ENCODE measurements around the gene MRPL50. TPM values are rescaled to one million over a fixed set of nuclear protein-coding genes. Genes with fewer than 3 reads are reported as not detected.

MRPL50 gene
- total RNA-seq, 4 donors from 2014 or later: 3.4 to 16.1 (median 9.5) TPM

- TF ChIP-seq EP300 (IDR thresholded peaks at IDR 0.05; ENCODE audit: low read depth) (no peak), POLR2AphosphoS5 (IDR thresholded peaks at IDR 0.05) (no peak), POLR2A (IDR thresholded peaks at IDR 0.05) (no peak), CTCF (IDR thresholded peaks at IDR 0.05) (no peak)
- Histone ChIP-seq H3K4me3 (no peak overlapping the region), H3K9me3 (peaks cover 40 to 57% of the 10 kb centered on the region in 2 donors), H3K4me1 (no peaks in the 10 kb centered on the region), H3K27me3 (no peaks in the 10 kb centered on the region), H3K27ac (no peak overlapping the region), H3K36me3 (no peaks in the 10 kb centered on the region)
- intact Hi-C loops (cut with DNase I; ENCODE audit: low total_unique reads) (no loop called here), in situ Hi-C loops (cut with MboI; ENCODE audit: low pct_ligation_motif_present in 1 of 4, low pct_unique_long_range_greater_than_20kb in 1 of 4, low sequenced_read_pairs in 3 of 4) (no loop called here)
- DNase-seq: no peak
Measured at GRCh38 chr9:101414839-101415238, 16.4 kb upstream of the MRPL50 start.

- Histone ChIP-seq H3K27ac (no peak overlapping the region), H3K4me3 (no peak overlapping the region), H3K36me3 (peaks cover 10 to 55% (median 35%) of the 10 kb centered on the region in 4 donors), H3K4me1 (no peaks in the 10 kb centered on the region), H3K9me3 (peaks cover 92 to 98% of the 10 kb centered on the region in 2 donors), H3K27me3 (no peaks in the 10 kb centered on the region)
- intact Hi-C loops (cut with DNase I; ENCODE audit: low total_unique reads): no loop called here
- DNase-seq: no peak
- in situ Hi-C loops (cut with MboI; ENCODE audit: low pct_ligation_motif_present in 1 of 4, low pct_unique_long_range_greater_than_20kb in 1 of 4, low sequenced_read_pairs in 3 of 4): no loop called here
- 97 to 100% methylated on average over 2 to 4 of the region's 4 CpGs for WGBS, 2 donors (ENCODE audit: low coverage in 1 of 2)
- no peak for TF ChIP-seq EP300 (IDR thresholded peaks at IDR 0.05; ENCODE audit: low read depth)
- no peak for TF ChIP-seq POLR2AphosphoS5 (IDR thresholded peaks at IDR 0.05)
- TF ChIP-seq POLR2A (IDR thresholded peaks at IDR 0.05): no peak
- TF ChIP-seq CTCF (IDR thresholded peaks at IDR 0.05): no peak
Measured at GRCh38 chr9:101409079-101409477, 10.7 kb upstream of the MRPL50 start.

- peaks cover 93 to 98% of the 10 kb centered on the region in 2 donors for H3K9me3 ChIP-seq
- 93 to 100% methylated on average over 4 to 5 of the region's 5 CpGs for WGBS, 2 donors (ENCODE audit: low coverage in 1 of 2)
- peaks cover 10 to 61% (median 38%) of the 10 kb centered on the region in 4 donors for H3K36me3 ChIP-seq
Measured at GRCh38 chr9:101408374-101409078, 10.1 kb upstream of the MRPL50 start.

More at GRCh38 chr9:101408374-101409078, 10.1 kb upstream of the MRPL50 start:
- Histone ChIP-seq H3K27me3 (no peaks in the 10 kb centered on the region), H3K27ac (no peak overlapping the region), H3K4me3 (no peak overlapping the region), H3K4me1 (no peaks in the 10 kb centered on the region)
- intact Hi-C loops (cut with DNase I; ENCODE audit: low total_unique reads) (no loop called here), in situ Hi-C loops (cut with MboI; ENCODE audit: low pct_ligation_motif_present in 1 of 4, low pct_unique_long_range_greater_than_20kb in 1 of 4, low sequenced_read_pairs in 3 of 4) (no loop called here)
- no peak for TF ChIP-seq EP300 (IDR thresholded peaks at IDR 0.05; ENCODE audit: low read depth)
- TF ChIP-seq POLR2AphosphoS5 (IDR thresholded peaks at IDR 0.05): no peak
- TF ChIP-seq POLR2A (IDR thresholded peaks at IDR 0.05): no peak
- TF ChIP-seq CTCF (IDR thresholded peaks at IDR 0.05): no peak
- DNase-seq: no peak

All from transverse colon (tissue), 4 donors.